SH-SY5Y (cell line): ENCODE measurements around the gene ALPL.

Experiments used
- GATA2 ChIP-seq: IDR thresholded peaks from 2 replicates; pipeline ENCODE4 v1.6.1; 2011; ENCODE audit warnings: mild to moderate bottlenecking, low read depth, low read length
- GATA3 ChIP-seq: IDR thresholded peaks from 2 replicates; pipeline ENCODE4 v1.6.1; 2011; ENCODE audit warnings: low read depth, mild to moderate bottlenecking, low read length, moderate library complexity

GRCh38 chr1:21577324-21577723 lies 68.1 kb downstream of the ALPL start:
- no peak for TF ChIP-seq GATA3
- no peak for TF ChIP-seq GATA2
